Neural cell (in vitro differentiated cells): Measurements from ENCODE around the gene RPLP2.

ENCODE experiments used
- EP300 ChIP-seq: fragments of 450-650 bp; conservative IDR thresholded peaks from 2 replicates; pipeline ENCODE4 v1.6.1; 2014; ENCODE audit warnings: antibody characterized with exemption, mild to moderate bottlenecking, moderate library complexity; ENCODE audit not compliant: poor library complexity, severe bottlenecking
- EZH2 ChIP-seq: fragments of 200-600, 300-800 bp; shearing (Covaris generic), sonication (generic); IDR thresholded peaks from 2 replicates; pipeline ENCODE4 v1.6.1; 2014; ENCODE audit warnings: antibody characterized with exemption, low read length, borderline replicate concordance, mild to moderate bottlenecking; ENCODE audit not compliant: insufficient read depth, poor library complexity, severe bottlenecking
- MXI1 ChIP-seq: fragments of 450-650 bp; conservative IDR thresholded peaks from 2 replicates; pipeline ENCODE4 v1.6.1; 2014; ENCODE audit warnings: antibody characterized with exemption, mild to moderate bottlenecking; ENCODE audit not compliant: poor library complexity, severe bottlenecking
- POLR2AphosphoS5 ChIP-seq: IDR thresholded peaks from 2 replicates; pipeline ENCODE4 v1.6.1; 2012
- RAD21 ChIP-seq: fragments of 450-650 bp; conservative IDR thresholded peaks from 2 replicates; pipeline ENCODE4 v1.6.1; 2014; ENCODE audit warnings: antibody characterized with exemption, mild to moderate bottlenecking, moderate library complexity
- SMC3 ChIP-seq: fragments of 450-650 bp; conservative IDR thresholded peaks from 2 replicates; pipeline ENCODE4 v1.6.1; 2014; ENCODE audit warnings: antibody characterized with exemption, mild to moderate bottlenecking, moderate library complexity; ENCODE audit not compliant: poor library complexity
- TAF1 ChIP-seq: IDR thresholded peaks from 2 replicates; pipeline ENCODE4 v1.6.1; 2012; ENCODE audit warnings: low read depth
- TF ChIP-seq, protein P1 (sequence below): fragments of 450-650 bp; IDR thresholded peaks from 2 replicates; pipeline ENCODE4 v1.5.1; 2014; ENCODE audit warnings: antibody characterized with exemption, mild to moderate bottlenecking, moderate library complexity; ENCODE audit not compliant: poor library complexity, severe bottlenecking
- TF ChIP-seq, protein P2 (sequence below): IDR thresholded peaks from 2 replicates; pipeline ENCODE4 v1.6.1; 2012; ENCODE audit warnings: borderline replicate concordance

DNA sequence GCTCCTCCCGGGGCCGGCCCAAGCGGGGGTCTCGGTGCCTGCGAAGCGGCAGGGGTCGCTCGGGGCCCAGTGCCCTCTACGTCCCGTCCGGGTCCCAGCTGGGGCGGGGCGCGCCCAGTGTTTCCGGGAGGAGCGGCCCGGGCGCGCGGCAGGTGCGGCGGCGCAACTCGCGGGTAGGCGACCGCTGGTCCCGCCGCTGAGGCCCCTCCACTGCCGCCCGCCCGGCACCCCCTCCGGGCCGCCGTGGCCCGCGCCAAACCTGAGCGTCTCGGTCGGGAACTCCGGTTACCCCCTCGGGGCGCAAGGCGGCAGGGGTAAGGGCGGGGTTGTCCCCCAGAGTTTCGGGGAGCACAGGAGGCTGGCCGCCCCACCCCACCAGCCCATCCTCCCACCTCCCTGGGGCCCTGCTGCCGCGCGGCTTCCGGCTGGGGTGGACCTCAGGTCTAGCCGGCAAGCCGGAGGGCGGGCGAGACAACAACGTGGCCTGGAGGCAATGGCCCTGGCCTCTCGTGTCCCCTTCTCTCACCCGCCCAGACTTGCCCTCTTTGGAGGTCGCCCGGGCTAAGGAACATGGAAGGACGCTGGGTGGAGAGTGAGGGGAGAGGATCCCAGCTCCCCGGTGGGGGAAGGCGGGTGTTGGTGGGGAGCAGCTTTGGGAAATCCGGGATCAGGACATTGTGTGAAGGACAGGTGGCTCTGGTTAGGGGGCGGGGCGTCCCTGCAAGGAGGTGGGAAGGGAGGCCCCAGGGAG, 17.6 kb downstream of the RPLP2 start:
- TF ChIP-seq, protein P1, sequence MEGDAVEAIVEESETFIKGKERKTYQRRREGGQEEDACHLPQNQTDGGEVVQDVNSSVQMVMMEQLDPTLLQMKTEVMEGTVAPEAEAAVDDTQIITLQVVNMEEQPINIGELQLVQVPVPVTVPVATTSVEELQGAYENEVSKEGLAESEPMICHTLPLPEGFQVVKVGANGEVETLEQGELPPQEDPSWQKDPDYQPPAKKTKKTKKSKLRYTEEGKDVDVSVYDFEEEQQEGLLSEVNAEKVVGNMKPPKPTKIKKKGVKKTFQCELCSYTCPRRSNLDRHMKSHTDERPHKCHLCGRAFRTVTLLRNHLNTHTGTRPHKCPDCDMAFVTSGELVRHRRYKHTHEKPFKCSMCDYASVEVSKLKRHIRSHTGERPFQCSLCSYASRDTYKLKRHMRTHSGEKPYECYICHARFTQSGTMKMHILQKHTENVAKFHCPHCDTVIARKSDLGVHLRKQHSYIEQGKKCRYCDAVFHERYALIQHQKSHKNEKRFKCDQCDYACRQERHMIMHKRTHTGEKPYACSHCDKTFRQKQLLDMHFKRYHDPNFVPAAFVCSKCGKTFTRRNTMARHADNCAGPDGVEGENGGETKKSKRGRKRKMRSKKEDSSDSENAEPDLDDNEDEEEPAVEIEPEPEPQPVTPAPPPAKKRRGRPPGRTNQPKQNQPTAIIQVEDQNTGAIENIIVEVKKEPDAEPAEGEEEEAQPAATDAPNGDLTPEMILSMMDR = no peak
- TF ChIP-seq RAD21 = no peak
- no peak for TF ChIP-seq EZH2
- no peak for TF ChIP-seq POLR2AphosphoS5
- TF ChIP-seq EP300 = no peak
- no peak for TF ChIP-seq SMC3
- TF ChIP-seq TAF1 = no peak
- TF ChIP-seq MXI1 = no peak
- TF ChIP-seq, protein P2, sequence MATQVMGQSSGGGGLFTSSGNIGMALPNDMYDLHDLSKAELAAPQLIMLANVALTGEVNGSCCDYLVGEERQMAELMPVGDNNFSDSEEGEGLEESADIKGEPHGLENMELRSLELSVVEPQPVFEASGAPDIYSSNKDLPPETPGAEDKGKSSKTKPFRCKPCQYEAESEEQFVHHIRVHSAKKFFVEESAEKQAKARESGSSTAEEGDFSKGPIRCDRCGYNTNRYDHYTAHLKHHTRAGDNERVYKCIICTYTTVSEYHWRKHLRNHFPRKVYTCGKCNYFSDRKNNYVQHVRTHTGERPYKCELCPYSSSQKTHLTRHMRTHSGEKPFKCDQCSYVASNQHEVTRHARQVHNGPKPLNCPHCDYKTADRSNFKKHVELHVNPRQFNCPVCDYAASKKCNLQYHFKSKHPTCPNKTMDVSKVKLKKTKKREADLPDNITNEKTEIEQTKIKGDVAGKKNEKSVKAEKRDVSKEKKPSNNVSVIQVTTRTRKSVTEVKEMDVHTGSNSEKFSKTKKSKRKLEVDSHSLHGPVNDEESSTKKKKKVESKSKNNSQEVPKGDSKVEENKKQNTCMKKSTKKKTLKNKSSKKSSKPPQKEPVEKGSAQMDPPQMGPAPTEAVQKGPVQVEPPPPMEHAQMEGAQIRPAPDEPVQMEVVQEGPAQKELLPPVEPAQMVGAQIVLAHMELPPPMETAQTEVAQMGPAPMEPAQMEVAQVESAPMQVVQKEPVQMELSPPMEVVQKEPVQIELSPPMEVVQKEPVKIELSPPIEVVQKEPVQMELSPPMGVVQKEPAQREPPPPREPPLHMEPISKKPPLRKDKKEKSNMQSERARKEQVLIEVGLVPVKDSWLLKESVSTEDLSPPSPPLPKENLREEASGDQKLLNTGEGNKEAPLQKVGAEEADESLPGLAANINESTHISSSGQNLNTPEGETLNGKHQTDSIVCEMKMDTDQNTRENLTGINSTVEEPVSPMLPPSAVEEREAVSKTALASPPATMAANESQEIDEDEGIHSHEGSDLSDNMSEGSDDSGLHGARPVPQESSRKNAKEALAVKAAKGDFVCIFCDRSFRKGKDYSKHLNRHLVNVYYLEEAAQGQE = no peak
